HEK293T (cell line): Measurements from ENCODE around the gene NADSYN1.

Source experiments
- ARNT ChIP-seq: fragments of 450-650 bp; IDR thresholded peaks from 2 replicates; pipeline ENCODE4 v1.6.1; 2017; ENCODE audit warnings: mild to moderate bottlenecking
- BHLHE40 ChIP-seq: fragments of 450-650 bp; IDR thresholded peaks from 2 replicates; pipeline ENCODE4 v1.6.1; 2016; ENCODE audit warnings: mild to moderate bottlenecking, moderate library complexity, borderline replicate concordance
- ELF4 ChIP-seq: fragments of 450-650 bp; IDR thresholded peaks from 2 replicates; pipeline ENCODE4 v1.6.1; 2017; ENCODE audit warnings: antibody characterized with exemption
- FOXA1 ChIP-seq: fragments of 450-650 bp; IDR thresholded peaks from 2 replicates; pipeline ENCODE4 v1.6.1; 2016; ENCODE audit warnings: mild to moderate bottlenecking
- FOXK2 ChIP-seq: fragments of 450-650 bp; IDR thresholded peaks from 2 replicates; pipeline ENCODE4 v1.6.1; 2016; ENCODE audit warnings: mild to moderate bottlenecking
- FOXM1 ChIP-seq: fragments of 450-650 bp; IDR thresholded peaks from 2 replicates; pipeline ENCODE4 v1.6.1; 2017; ENCODE audit warnings: mild to moderate bottlenecking, borderline replicate concordance
- L3MBTL2 ChIP-seq: fragments of 450-650 bp; conservative IDR thresholded peaks from 2 replicates; pipeline ENCODE4 v1.6.1; 2016; ENCODE audit warnings: mild to moderate bottlenecking
- NFRKB ChIP-seq: fragments of 450-650 bp; IDR thresholded peaks from 2 replicates; pipeline ENCODE4 v1.6.1; 2016; ENCODE audit warnings: mild to moderate bottlenecking, moderate library complexity
- PKNOX1 ChIP-seq: fragments of 450-650 bp; IDR thresholded peaks from 2 replicates; pipeline ENCODE4 v1.6.1; 2016
- SP1 ChIP-seq: fragments of 450-650 bp; IDR thresholded peaks from 2 replicates; pipeline ENCODE4 v1.6.1; 2017
- SUZ12 ChIP-seq: fragments of 450-650 bp; IDR thresholded peaks from 2 replicates; pipeline ENCODE4 v1.6.1; 2016; ENCODE audit warnings: mild to moderate bottlenecking
- TARDBP ChIP-seq: fragments of 450-650 bp; IDR thresholded peaks from 2 replicates; pipeline ENCODE4 v1.6.1; 2016

DNA sequence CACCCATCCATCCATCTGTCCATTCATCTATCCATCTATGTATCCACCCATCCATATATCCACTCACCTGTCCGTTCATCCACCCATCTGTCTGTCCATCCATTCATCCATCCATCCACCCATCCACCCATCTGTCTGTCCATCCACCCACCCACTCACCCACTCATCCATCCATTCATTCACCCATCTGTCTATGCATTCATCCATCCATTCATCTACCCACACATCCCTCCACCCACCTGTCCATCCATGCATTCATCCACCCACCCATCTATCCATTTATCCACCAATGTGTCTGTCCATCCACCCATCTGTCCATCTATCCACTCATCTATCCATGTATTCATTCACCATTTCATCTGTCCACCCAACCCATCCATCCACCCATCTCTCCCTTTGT, 33.3 kb downstream of the NADSYN1 start:
- no peak for TF ChIP-seq BHLHE40
- no peak for TF ChIP-seq FOXK2
- TF ChIP-seq FOXA1, result no peak
- no peak for TF ChIP-seq SUZ12
- no peak for TF ChIP-seq FOXM1
- no peak for TF ChIP-seq ELF4
- TF ChIP-seq ARNT, result no peak
- TF ChIP-seq NFRKB, result no peak
- TF ChIP-seq SP1, result no peak
- no peak for TF ChIP-seq L3MBTL2
- no peak for TF ChIP-seq TARDBP
- TF ChIP-seq PKNOX1, result no peak
